ENCODE measurements around the gene SLC38A4.
A peak's percentile ranks its signal among the peaks of the same experiment; 100 is the strongest.

SLC38A4 gene

DNA sequence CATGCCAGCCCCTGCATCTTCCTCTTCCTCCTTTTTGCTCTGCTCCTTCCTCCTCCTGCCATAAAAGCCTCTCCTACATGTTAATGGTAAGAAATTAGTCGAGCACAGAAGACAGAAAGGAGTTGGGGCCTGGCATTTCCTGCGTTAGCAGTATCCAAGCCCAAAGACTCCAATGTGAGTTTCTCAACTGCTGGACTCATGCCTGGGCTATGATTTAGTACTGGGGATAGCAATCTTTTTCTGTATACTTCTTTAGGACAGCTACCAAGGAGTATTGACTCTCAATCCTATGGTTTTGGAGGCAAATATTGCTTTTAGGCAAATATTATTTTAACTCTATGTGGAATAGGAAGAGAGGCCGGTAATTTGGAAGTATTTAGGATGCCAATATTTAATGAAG is 18.0 kb upstream of the SLC38A4 start:
- Histone ChIP-seq H3K9me3 (ENCODE audit: control insufficient read depth, insufficient read depth, low read depth, low read length) (peaks cover 4% of the 10 kb centered on the region; the same call in 1 of the 2 replicates), H3K4me1 (ENCODE audit: control insufficient read depth, insufficient read depth, low read length) (peaks cover 3% of the 10 kb centered on the region; the same call in 1 of the 2 replicates), H3K36me3 (ENCODE audit: control insufficient read depth, insufficient read depth, low read length) (no peaks in the 10 kb centered on the region), H3K9ac (ENCODE audit: low read length) (no peak overlapping the region), H3K27ac (ENCODE audit: low read depth, low read length) (no peak overlapping the region), H3K27me3 (ENCODE audit: control insufficient read depth, insufficient read depth, low read length) (peaks cover 2% of the 10 kb centered on the region; the same call in 1 of the 2 replicates), H3K4me3 (ENCODE audit: low read depth, low read length) (no peak overlapping the region)

GRCh38 chr12:46841891-46842290 is 16.1 kb upstream of the SLC38A4 start:
- Histone ChIP-seq H3K27me3 (ENCODE audit: control insufficient read depth, insufficient read depth, low read length) (peaks cover 2% of the 10 kb centered on the region; the same call in 1 of the 2 replicates), H3K4me1 (ENCODE audit: control insufficient read depth, insufficient read depth, low read length) (no peaks in the 10 kb centered on the region), H3K9me3 (ENCODE audit: control insufficient read depth, insufficient read depth, low read depth, low read length) (peaks cover under 1% of the 10 kb centered on the region; the same call in 1 of the 2 replicates), H3K36me3 (ENCODE audit: control insufficient read depth, insufficient read depth, low read length) (no peaks in the 10 kb centered on the region), H3K9ac (ENCODE audit: low read length) (no peak overlapping the region), H3K4me3 (ENCODE audit: low read depth, low read length) (no peak overlapping the region), H3K27ac (ENCODE audit: low read depth, low read length) (no peak overlapping the region)

- Histone ChIP-seq H3K9me3 (ENCODE audit: control insufficient read depth, insufficient read depth, low read depth, low read length) (no peaks in the 10 kb centered on the region), H3K9ac (ENCODE audit: low read length) (no peak overlapping the region), H3K4me1 (ENCODE audit: control insufficient read depth, insufficient read depth, low read length) (no peaks in the 10 kb centered on the region)
Observed at GRCh38 chr12:46839964-46840363, 14.2 kb upstream of the SLC38A4 start.

GRCh38 chr12:46839232-46839631 is 13.4 kb upstream of the SLC38A4 start:
- no peaks in the 10 kb centered on the region for H3K36me3 ChIP-seq (ENCODE audit: control insufficient read depth, insufficient read depth, low read length)
- H3K9ac ChIP-seq (ENCODE audit: low read length): no peak overlapping the region
- no peak overlapping the region for H3K4me3 ChIP-seq (ENCODE audit: low read depth, low read length)
- no peaks in the 10 kb centered on the region for H3K9me3 ChIP-seq (ENCODE audit: control insufficient read depth, insufficient read depth, low read depth, low read length)
- H3K4me1 ChIP-seq (ENCODE audit: control insufficient read depth, insufficient read depth, low read length): no peaks in the 10 kb centered on the region
- H3K27ac ChIP-seq (ENCODE audit: low read depth, low read length): no peak overlapping the region
- H3K27me3 ChIP-seq (ENCODE audit: control insufficient read depth, insufficient read depth, low read length): peaks cover 2% of the 10 kb centered on the region; the same call in 1 of the 2 replicates

More at GRCh38 chr12:46839964-46840363, 14.2 kb upstream of the SLC38A4 start:
- Histone ChIP-seq H3K36me3 (ENCODE audit: control insufficient read depth, insufficient read depth, low read length) (no peaks in the 10 kb centered on the region), H3K27me3 (ENCODE audit: control insufficient read depth, insufficient read depth, low read length) (peaks cover 2% of the 10 kb centered on the region; the same call in 1 of the 2 replicates), H3K4me3 (ENCODE audit: low read depth, low read length) (no peak overlapping the region), H3K27ac (ENCODE audit: low read depth, low read length) (no peak overlapping the region)

DNA sequence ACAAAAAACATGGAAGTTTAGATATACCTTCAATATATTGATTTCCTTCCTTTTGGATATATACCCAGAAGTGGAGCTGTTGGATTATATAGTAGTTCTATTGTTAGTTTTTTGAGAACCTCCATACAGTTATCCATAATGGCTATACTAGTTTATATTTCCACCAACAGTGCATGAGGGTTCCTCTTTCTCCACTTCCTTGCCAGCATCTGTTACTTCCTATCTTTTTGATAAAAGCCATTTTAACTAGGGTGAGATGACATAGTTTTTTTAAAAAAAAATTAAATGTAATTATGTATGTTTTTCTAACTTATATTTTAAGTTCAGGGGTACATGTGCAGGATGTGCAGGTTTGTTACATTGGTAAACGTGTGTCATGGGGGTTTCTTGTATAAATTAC is 10.0 kb upstream of the SLC38A4 start:
- Histone ChIP-seq H3K27me3 (ENCODE audit: control insufficient read depth, insufficient read depth, low read length) (peaks cover 32% of the 10 kb centered on the region), H3K4me1 (ENCODE audit: control insufficient read depth, insufficient read depth, low read length) (no peaks in the 10 kb centered on the region), H3K9me3 (ENCODE audit: control insufficient read depth, insufficient read depth, low read depth, low read length) (no peaks in the 10 kb centered on the region), H3K27ac (ENCODE audit: low read depth, low read length) (no peak overlapping the region), H3K9ac (ENCODE audit: low read length) (no peak overlapping the region), H3K4me3 (ENCODE audit: low read depth, low read length) (no peak overlapping the region), H3K36me3 (ENCODE audit: control insufficient read depth, insufficient read depth, low read length) (no peaks in the 10 kb centered on the region)

DNA sequence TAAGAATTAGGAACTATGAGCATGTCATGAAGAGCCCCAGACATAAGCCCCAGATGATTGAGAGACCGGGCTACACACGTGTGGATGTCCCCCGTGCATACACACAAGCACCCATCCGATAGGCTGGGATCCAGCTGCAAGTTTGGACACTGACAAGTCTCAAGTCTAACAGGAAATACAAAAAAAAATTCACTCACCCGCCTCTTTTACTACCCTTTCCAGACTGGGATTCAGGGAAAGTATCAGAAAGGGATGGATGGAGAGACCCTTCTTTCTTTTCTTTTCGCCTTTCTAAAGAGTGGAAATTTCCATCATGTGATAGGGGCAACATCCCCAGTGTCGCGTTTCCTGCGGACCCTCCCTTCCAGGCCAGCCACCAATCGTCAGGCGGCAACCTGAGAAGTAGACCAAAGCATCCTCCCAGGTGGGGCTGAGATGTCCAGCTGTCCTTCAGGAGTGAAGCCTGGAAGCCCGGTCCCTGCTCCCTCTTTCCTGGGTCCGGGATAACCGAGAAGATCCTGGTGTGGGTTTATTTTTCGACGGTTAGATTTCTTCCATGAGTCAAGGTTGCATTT is 6.4 kb upstream of the SLC38A4 start:
- Histone ChIP-seq H3K27me3 (ENCODE audit: control insufficient read depth, insufficient read depth, low read length) (peaks cover 66% of the 10 kb centered on the region), H3K9me3 (ENCODE audit: control insufficient read depth, insufficient read depth, low read depth, low read length) (no peaks in the 10 kb centered on the region), H3K9ac (ENCODE audit: low read length) (no peak overlapping the region), H3K4me1 (ENCODE audit: control insufficient read depth, insufficient read depth, low read length) (peaks cover 5% of the 10 kb centered on the region; the same call in 1 of the 2 replicates), H3K36me3 (ENCODE audit: control insufficient read depth, insufficient read depth, low read length) (no peaks in the 10 kb centered on the region), H3K4me3 (ENCODE audit: low read depth, low read length) (peak overlapping the region; percentile 53), H3K27ac (ENCODE audit: low read depth, low read length) (no peak overlapping the region)

DNA sequence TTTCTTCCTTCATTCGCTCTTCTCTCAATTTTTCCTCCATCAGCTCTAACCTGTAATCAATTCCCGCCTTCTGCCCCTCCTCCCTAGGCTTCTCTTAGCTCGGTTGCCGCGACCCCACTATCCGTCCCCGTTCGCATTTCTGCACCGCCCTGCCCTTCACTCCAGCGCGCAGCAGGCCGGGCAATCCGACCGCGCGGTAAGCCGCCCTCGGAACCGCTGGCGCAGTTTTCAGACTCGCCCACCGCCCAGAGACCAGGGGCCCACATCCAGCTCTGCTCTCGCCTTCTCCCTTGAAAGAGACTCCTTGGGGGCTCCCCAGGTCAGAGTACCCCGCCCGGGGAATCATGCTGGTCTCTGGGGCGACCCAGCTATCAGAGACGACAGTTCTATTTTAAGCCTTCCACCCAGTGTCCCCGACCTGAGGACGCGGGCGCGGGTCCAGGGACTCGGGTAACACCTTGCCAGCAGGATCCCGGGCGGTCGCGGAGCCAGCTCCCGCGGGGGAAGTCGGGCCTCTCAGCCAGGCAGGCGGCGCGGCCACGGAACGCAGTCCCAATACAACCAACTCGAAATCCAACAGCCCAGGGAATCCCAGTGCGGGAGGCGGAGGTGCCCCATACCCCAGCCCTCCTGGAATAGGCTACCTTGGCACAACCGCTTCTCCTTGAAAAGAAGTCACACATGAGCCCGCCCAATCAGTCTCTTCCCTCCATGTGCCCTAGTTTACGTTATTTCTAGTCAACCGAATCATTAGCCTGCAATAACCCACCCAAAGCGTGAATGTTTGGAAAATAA is 5.7 kb upstream of the SLC38A4 start:
- Histone ChIP-seq H3K4me3 (ENCODE audit: low read depth, low read length) (peak overlapping the region; percentile 53), H3K4me1 (ENCODE audit: control insufficient read depth, insufficient read depth, low read length) (peaks cover 5% of the 10 kb centered on the region; the same call in 1 of the 2 replicates), H3K9me3 (ENCODE audit: control insufficient read depth, insufficient read depth, low read depth, low read length) (no peaks in the 10 kb centered on the region), H3K27me3 (ENCODE audit: control insufficient read depth, insufficient read depth, low read length) (peaks cover 72% of the 10 kb centered on the region), H3K9ac (ENCODE audit: low read length) (no peak overlapping the region), H3K36me3 (ENCODE audit: control insufficient read depth, insufficient read depth, low read length) (no peaks in the 10 kb centered on the region), H3K27ac (ENCODE audit: low read depth, low read length) (no peak overlapping the region)

GRCh38 chr12:46830731-46831334 is 5.0 kb upstream of the SLC38A4 start:
- no peaks in the 10 kb centered on the region for H3K36me3 ChIP-seq (ENCODE audit: control insufficient read depth, insufficient read depth, low read length)
- peak overlapping the region; percentile 53 for H3K4me3 ChIP-seq (ENCODE audit: low read depth, low read length)
- H3K27ac ChIP-seq (ENCODE audit: low read depth, low read length): no peak overlapping the region
- no peaks in the 10 kb centered on the region for H3K9me3 ChIP-seq (ENCODE audit: control insufficient read depth, insufficient read depth, low read depth, low read length)
- H3K4me1 ChIP-seq (ENCODE audit: control insufficient read depth, insufficient read depth, low read length): peaks cover 9% of the 10 kb centered on the region
- H3K27me3 ChIP-seq (ENCODE audit: control insufficient read depth, insufficient read depth, low read length): peaks cover 79% of the 10 kb centered on the region
- H3K9ac ChIP-seq (ENCODE audit: low read length): no peak overlapping the region

DNA sequence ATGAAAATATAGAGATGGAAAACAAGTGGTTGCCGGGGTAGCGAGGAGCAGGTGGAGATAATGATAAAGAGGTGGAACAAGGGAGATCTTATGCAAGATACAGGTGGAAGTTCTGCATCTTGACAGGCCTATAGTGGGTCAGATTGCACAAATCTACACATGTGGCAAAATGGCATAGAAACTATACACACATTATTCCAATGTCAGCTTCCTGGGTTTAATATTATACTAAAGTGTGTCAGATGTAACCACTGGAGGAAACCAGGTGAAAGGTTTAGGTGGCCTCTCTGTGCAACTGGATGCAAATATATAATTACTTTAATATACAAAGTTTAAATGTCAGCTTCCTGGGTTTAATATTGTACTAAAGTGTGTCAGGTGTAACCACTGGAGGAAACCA is 1.1 kb downstream of the SLC38A4 start:
- Histone ChIP-seq H3K36me3 (ENCODE audit: control insufficient read depth, insufficient read depth, low read length) (no peaks in the 10 kb centered on the region), H3K4me3 (ENCODE audit: low read depth, low read length) (no peak overlapping the region), H3K9me3 (ENCODE audit: control insufficient read depth, insufficient read depth, low read depth, low read length) (no peaks in the 10 kb centered on the region), H3K27me3 (ENCODE audit: control insufficient read depth, insufficient read depth, low read length) (peaks cover 65% of the 10 kb centered on the region), H3K27ac (ENCODE audit: low read depth, low read length) (no peak overlapping the region), H3K4me1 (ENCODE audit: control insufficient read depth, insufficient read depth, low read length) (peaks cover 9% of the 10 kb centered on the region), H3K9ac (ENCODE audit: low read length) (no peak overlapping the region)

DNA sequence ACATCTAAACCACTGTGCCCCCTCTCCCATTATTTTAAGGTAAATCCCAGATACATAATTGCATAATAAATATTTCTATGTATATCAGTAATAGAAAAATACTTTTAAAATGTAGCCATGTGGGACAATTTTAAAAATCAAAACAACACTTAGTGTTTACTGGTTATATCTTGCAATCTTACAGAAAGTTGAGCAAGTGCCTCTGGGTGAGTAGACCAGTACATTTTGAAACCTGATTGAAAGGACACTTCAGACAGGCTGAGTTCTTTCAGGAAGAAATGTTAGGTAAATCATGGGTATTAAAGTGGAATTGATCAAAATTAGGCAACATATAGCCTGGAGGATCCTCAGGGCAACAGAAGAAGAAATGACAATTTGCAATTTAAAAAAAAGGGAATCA is 7.2 kb downstream of the SLC38A4 start:
- no peaks in the 10 kb centered on the region for H3K4me1 ChIP-seq (ENCODE audit: control insufficient read depth, insufficient read depth, low read length)
- H3K27me3 ChIP-seq (ENCODE audit: control insufficient read depth, insufficient read depth, low read length): peaks cover 5% of the 10 kb centered on the region
- H3K9me3 ChIP-seq (ENCODE audit: control insufficient read depth, insufficient read depth, low read depth, low read length): no peaks in the 10 kb centered on the region
- H3K27ac ChIP-seq (ENCODE audit: low read depth, low read length): no peak overlapping the region
- H3K36me3 ChIP-seq (ENCODE audit: control insufficient read depth, insufficient read depth, low read length): no peaks in the 10 kb centered on the region
- H3K4me3 ChIP-seq (ENCODE audit: low read depth, low read length): no peak overlapping the region
- no peak overlapping the region for H3K9ac ChIP-seq (ENCODE audit: low read length)

GRCh38 chr12:46815809-46816208 is 10.0 kb downstream of the SLC38A4 start:
- H3K4me1 ChIP-seq (ENCODE audit: control insufficient read depth, insufficient read depth, low read length): no peaks in the 10 kb centered on the region
- no peaks in the 10 kb centered on the region for H3K27me3 ChIP-seq (ENCODE audit: control insufficient read depth, insufficient read depth, low read length)
- no peaks in the 10 kb centered on the region for H3K36me3 ChIP-seq (ENCODE audit: control insufficient read depth, insufficient read depth, low read length)
- no peak overlapping the region for H3K4me3 ChIP-seq (ENCODE audit: low read depth, low read length)
- no peak overlapping the region for H3K27ac ChIP-seq (ENCODE audit: low read depth, low read length)
- no peaks in the 10 kb centered on the region for H3K9me3 ChIP-seq (ENCODE audit: control insufficient read depth, insufficient read depth, low read depth, low read length)
- H3K9ac ChIP-seq (ENCODE audit: low read length): no peak overlapping the region
